WTC11 (cell line): ENCODE measurements around the gene FOXO1.

Source experiments
- RELA ChIP-seq: sonication (generic); formaldehyde crosslinking; IDR thresholded peaks from 2 replicates; pipeline ENCODE4 v1.8.1; 2022; ENCODE audit warnings: missing genetic modification reagents, mild to moderate bottlenecking, borderline replicate concordance
- TF ChIP-seq, protein P1 (sequence below): sonication (generic); formaldehyde crosslinking; IDR thresholded peaks from 2 replicates; pipeline ENCODE4 v1.8.1; 2023; ENCODE audit warnings: mild to moderate bottlenecking, moderate library complexity, missing genetic modification reagents

DNA sequence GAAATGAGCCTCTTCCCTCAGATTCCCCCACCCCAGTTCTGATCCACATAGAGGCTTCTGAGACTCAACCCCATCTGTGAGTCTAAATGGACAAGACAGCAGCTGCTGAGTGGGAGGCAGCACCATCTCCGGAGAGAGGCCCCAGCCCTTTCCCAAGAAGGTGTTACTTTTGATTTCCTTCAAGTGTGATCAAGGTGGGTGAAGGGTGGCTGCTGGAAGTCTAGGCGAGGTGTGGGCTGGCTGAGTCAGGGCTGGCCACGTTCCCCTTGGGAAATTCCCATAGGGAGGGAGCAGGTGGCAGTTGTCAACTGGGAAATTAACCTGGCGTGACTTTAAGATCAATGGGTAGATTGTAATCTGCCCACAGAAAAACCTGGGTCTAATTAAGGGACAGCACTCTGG lies 148.0 kb downstream of the FOXO1 start:
- TF ChIP-seq, protein P1, sequence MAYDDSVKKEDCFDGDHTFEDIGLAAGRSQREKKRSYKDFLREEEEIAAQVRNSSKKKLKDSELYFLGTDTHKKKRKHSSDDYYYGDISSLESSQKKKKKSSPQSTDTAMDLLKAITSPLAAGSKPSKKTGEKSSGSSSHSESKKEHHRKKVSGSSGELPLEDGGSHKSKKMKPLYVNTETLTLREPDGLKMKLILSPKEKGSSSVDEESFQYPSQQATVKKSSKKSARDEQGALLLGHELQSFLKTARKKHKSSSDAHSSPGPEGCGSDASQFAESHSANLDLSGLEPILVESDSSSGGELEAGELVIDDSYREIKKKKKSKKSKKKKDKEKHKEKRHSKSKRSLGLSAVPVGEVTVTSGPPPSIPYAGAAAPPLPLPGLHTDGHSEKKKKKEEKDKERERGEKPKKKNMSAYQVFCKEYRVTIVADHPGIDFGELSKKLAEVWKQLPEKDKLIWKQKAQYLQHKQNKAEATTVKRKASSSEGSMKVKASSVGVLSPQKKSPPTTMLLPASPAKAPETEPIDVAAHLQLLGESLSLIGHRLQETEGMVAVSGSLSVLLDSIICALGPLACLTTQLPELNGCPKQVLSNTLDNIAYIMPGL: no peak
- no peak for TF ChIP-seq RELA
